LNCaP clone FGC (cell line): ENCODE results near the gene SPEN.
"Not testable (repeated sequence)": the region's sequence is repeated elsewhere in the genome, so short reads cannot be mapped to it uniquely, and the experiment has no call there.

Source experiments
- DNase-seq: peaks from one replicate; pipeline ENCODE4 v3.0.0-alpha.2; 2011; ENCODE audit warnings: low read depth
- H3K4me3 ChIP-seq: 2 replicates; pipeline ENCODE4 v1.5.1; 2011; ENCODE audit warnings: mild to moderate bottlenecking, low read depth, low read length, control low read depth
- CTCF ChIP-seq: IDR thresholded peaks from 2 replicates; pipeline ENCODE4 v1.5.1; 2012; ENCODE audit warnings: mild to moderate bottlenecking; ENCODE audit not compliant: control insufficient read depth, insufficient read depth; ENCODE audit errors: extremely low read depth

Gene SPEN

DNA sequence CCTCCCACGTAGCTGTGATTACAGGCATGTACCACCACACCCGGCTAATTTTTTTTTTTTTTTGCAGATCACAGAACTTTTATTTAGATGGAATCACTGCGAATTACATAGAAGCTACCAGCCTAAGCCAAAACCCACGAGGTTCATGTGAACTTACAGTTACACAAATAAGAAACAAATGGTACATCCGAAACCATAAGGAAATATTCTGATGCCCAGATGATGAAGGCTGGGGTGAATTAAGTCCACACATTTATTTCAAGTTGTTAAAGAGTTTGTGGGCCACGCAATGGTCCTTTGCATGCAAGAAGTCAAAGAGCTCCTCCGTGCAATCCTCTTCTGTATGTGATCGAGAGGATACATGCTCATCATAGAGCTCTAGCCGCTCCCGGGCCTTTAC, 40.4 kb upstream of the SPEN start:
- TF ChIP-seq CTCF: no peak
- no peak for DNase-seq

GRCh38 chr1:15807549-15807948, 40.0 kb upstream of the SPEN start, which contains the start of gene UQCRHL:
TSS of gene UQCRHL (minus strand) at chr1:15807649. CDS start at chr1:15807649, 0 bp downstream.
- DNase-seq: not testable (repeated sequence)

More for the DNA sequence above, 40.4 kb upstream of the SPEN start:
- H3K4me3 ChIP-seq: no peak overlapping the region

DNA sequence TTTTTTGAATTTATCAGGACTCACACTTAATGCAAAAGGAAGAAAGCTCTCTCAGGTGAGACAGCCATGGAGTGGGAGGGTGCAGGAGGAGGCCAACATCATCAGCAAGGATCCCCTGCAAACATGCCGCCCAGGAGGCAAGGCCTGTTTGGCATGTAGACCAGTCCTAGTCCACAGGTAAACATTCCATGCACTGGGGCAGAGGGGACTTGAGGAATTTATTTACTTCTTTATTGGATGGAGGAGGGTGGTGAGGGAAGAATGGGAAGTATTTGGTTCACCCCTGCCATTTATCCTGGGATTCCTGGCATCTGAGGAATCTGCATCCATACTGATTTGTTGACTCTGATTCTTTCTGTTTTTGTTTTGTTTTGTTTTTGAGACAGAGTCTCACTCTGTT, 38.6 kb upstream of the SPEN start:
- DNase-seq: no peak
- H3K4me3 ChIP-seq: no peak overlapping the region
- TF ChIP-seq CTCF: no peak

More at GRCh38 chr1:15807549-15807948, 40.0 kb upstream of the SPEN start, which contains the start of gene UQCRHL:
- H3K4me3 ChIP-seq: not testable (repeated sequence)

DNA sequence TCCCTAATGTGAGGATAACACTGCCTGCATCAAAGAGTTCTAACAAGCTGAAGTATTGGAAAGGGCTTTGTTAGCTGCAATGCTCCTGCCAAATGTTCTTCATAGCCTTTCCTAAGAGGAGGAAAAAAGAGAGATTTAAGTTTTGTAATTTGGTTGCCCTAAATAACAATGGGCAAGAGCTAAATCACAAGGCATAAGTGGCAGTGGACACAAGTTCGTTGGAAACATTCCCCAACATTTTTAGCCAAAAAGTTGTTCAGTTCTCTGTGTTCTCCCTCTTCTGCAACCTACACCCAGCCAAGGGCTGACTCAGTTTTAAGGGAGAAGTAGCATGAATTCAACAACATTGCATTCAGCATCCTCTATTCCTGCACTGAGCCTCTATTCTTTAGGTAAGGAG, 37.4 kb upstream of the SPEN start:
- no peak overlapping the region for H3K4me3 ChIP-seq
- no peak for DNase-seq
- no peak for TF ChIP-seq CTCF

GRCh38 chr1:15816674-15817073, 30.8 kb upstream of the SPEN start:
- no peak overlapping the region for H3K4me3 ChIP-seq
- TF ChIP-seq CTCF: no peak
- DNase-seq: no peak

GRCh38 chr1:15820478-15820877, 27.0 kb upstream of the SPEN start:
- H3K4me3 ChIP-seq: no peak overlapping the region
- no peak for DNase-seq
- TF ChIP-seq CTCF: no peak

DNA sequence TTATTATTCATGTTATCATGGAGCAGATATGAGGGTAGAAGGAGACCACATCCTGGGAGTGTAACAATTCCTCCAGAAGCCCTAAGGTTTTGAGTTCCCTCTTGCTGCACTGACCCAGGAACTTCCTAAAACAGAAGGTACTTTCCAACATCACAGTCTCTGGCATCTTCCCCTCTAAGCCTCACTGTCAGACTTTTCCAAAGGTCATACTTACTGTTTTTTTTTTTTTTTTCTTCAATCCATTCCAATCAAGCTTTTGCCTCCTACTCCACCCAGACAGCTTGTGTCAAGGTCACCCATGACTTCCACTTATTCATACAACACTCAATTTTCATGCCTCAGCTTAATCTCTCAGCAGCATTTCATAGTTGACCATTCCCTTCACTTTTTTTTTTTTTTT, 21.7 kb upstream of the SPEN start:
- DNase-seq: no peak

More for the DNA sequence above, 21.7 kb upstream of the SPEN start:
- no peak overlapping the region for H3K4me3 ChIP-seq
- TF ChIP-seq CTCF: no peak
